Coronary artery (tissue), 2 donors: Measurements from ENCODE around the gene TSPAN18.

Source experiments
- DNase-seq: peaks from one replicate; pipeline ENCODE4 v3.0.0-alpha.2; 2017; ENCODE audit warnings: low spot score
- H3K27ac ChIP-seq, 2 donors: fragments of 200-600 bp; sonication (generic); one replicate each; pipeline ENCODE4 v1.5.1; 2016 to 2019
- H3K4me3 ChIP-seq: fragments of 200-600 bp; sonication (generic); 2 replicates; pipeline ENCODE4 v1.5.1; 2016; ENCODE audit warnings: mild to moderate bottlenecking, moderate library complexity
- TF ChIP-seq, protein P1 (sequence below): fragments of 200-600 bp; sonication (generic); IDR thresholded peaks from one replicate; pipeline ENCODE4 v1.5.1; 2019; ENCODE audit warnings: antibody characterized with exemption

TSPAN18 gene

DNA sequence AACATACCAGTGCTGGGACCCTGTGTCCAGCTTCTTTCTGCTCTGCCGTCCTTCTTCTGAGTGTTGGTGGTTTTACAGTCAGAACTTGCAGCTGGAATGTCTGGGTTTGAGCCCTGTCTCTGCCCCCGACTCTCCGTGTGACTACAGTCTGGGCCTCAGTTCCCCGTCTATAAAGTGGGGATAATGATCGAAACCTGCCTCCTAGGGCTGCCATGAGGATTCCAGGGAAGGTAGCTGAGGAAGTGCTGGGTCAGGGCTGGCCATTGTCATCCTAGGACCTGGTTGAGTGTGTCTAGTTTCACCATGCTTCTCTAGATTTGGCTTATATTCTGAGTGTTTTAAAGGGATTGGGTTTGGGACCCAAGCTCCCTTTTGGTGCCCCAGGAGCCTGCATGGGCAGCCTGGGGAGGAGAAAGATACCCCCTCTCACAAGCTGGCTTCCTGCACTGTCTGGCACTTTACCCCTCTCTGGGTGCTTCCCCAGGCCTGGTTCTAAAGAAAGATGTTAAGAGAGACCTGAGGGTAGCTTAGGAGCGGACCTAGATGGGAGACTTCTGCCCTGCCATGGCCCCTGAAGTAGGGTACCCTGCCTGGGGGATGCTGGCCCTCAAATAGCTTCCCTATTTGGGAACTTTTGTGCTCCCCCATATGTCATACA is 49.9 kb downstream of the TSPAN18 start:
- TF ChIP-seq, protein P1, sequence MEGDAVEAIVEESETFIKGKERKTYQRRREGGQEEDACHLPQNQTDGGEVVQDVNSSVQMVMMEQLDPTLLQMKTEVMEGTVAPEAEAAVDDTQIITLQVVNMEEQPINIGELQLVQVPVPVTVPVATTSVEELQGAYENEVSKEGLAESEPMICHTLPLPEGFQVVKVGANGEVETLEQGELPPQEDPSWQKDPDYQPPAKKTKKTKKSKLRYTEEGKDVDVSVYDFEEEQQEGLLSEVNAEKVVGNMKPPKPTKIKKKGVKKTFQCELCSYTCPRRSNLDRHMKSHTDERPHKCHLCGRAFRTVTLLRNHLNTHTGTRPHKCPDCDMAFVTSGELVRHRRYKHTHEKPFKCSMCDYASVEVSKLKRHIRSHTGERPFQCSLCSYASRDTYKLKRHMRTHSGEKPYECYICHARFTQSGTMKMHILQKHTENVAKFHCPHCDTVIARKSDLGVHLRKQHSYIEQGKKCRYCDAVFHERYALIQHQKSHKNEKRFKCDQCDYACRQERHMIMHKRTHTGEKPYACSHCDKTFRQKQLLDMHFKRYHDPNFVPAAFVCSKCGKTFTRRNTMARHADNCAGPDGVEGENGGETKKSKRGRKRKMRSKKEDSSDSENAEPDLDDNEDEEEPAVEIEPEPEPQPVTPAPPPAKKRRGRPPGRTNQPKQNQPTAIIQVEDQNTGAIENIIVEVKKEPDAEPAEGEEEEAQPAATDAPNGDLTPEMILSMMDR: no peak
- H3K27ac ChIP-seq: no peak overlapping the region
- no peak for DNase-seq
- no peak overlapping the region for H3K4me3 ChIP-seq

DNA sequence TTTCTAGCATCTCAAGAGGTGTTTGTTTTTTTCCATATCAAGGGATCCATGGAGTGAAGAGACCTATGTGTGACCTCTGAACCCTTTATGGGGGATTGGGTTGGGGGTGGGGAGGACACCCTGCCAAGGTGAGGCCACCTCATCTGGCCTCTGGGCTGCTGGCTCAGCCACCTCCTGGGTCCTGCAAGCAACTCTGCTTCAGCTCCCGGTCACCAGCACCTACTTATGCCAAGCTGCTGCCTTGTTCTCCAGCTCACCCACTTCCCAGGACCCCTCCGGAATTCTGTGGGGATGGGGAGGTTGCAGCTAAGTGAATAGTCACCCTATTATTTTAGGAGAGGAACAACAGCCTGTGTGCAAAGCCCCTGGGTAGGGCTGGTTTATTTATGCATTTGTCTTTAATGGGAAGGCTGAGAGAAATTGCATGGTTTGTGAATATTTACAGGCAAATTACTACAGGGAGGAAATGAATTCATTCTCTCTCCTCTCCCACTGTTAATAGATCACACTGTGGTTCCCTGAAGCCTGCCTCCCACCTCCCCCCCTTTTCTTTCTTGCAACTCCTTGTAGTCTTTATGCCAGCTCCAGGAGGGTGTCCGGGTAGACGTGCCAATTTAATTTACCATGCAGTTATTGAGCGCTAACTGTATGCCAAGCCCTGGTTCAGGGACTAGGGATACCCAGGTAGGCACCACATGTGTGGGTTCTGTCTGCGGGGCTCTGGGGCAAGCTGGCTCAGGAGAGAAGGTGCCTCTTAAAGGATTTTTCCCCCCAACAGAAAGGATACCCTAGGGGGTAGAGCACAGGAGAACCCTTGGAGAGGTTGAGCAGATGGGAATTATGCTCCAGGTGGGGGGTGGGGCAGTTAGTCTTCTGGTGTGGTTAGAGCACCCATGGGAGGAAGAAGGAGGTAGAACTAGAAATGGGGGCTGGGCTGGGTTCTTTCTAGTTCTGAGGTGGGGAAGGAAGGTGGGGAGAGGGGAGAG is 50.7 kb downstream of the TSPAN18 start:
- Histone ChIP-seq H3K27ac (no peak overlapping the region), H3K4me3 (no peak overlapping the region)
- TF ChIP-seq, protein P1: no peak
- peak; percentile 40 for DNase-seq

GRCh38 chr11:44778195-44779100 is 51.7 kb downstream of the TSPAN18 start:
- TF ChIP-seq, protein P1: no peak
- DNase-seq: peak; percentile 58
- Histone ChIP-seq H3K4me3 (no peak overlapping the region), H3K27ac (no peak overlapping the region)

GRCh38 chr11:44779736-44780520 is 53.2 kb downstream of the TSPAN18 start:
- TF ChIP-seq, protein P1: no peak
- Histone ChIP-seq H3K27ac (no peak overlapping the region), H3K4me3 (no peak overlapping the region)
- DNase-seq: peak; percentile 35

DNA sequence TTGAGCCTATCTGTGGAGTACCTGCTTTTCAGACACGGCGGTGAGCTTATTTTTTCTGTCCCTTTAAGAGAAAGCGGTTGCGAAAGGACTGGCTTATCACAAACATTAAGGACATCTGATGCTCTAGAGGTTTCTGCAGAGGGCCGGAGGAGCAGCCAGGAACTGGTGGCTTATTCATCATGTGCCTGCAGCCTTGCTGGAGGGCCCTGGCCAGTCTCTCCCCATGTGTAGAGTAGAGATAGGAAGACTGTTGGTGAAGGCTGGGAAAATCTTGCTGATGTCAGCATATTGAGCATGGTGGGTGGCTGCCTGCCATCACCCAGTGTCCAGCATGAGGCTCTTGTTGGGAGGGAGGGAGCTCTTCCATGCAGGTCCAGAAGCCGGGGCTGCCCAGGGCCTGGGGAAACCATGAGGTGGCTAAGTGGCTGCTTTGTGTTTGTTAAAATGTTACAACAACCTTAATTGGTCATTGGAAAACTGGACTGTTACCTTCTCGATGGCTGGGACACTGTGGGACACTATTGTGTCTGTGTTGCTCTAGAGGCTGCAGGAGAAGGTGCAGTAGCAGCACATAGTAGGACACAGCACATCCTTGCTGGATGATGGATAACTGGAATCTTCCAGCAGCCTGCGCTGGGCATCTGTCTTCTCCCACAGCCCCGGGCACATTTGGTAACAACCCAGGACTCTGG is 54.3 kb downstream of the TSPAN18 start:
- H3K4me3 ChIP-seq: no peak overlapping the region
- peak; percentile 52 for DNase-seq
- TF ChIP-seq, protein P1: no peak
- no peak overlapping the region for H3K27ac ChIP-seq

- no peak overlapping the region for H3K27ac ChIP-seq
- H3K4me3 ChIP-seq: no peak overlapping the region
- TF ChIP-seq, protein P1: no peak
- no peak for DNase-seq
Observed at GRCh38 chr11:44781655-44782054, 54.9 kb downstream of the TSPAN18 start.
